Karpas-422 (cell line): Measurements from ENCODE around the gene ARHGEF4. TPM values are rescaled to one million over a fixed set of nuclear protein-coding genes. Genes with fewer than 3 reads are reported as not detected.
"Not testable (repeated sequence)": the region's sequence is repeated elsewhere in the genome, so short reads cannot be mapped to it uniquely, and the experiment has no call there.

Experiments
- DNase-seq: peaks from one replicate; pipeline ENCODE4 v3.0.0-alpha.2; 2015
- H2AFZ ChIP-seq: fragments of 200-600 bp; sonication (generic); 2 replicates; pipeline ENCODE4 v1.6.1; 2014; ENCODE audit warnings: antibody characterized with exemption, low read length, mixed read lengths
- H3K27ac ChIP-seq: fragments of 200-600 bp; sonication (generic); 2 replicates; pipeline ENCODE4 v1.5.1; 2014; ENCODE audit warnings: mild to moderate bottlenecking, low read length, moderate library complexity
- H3K27me3 ChIP-seq: fragments of 200-600 bp; sonication (generic); 2 replicates; pipeline ENCODE4 v1.6.1; 2014; ENCODE audit warnings: low read length, mixed read lengths
- H3K36me3 ChIP-seq: fragments of 200-600 bp; sonication (generic); 2 replicates; pipeline ENCODE4 v1.6.1; 2014; ENCODE audit warnings: low read length, mixed read lengths; ENCODE audit not compliant: insufficient read depth
- H3K4me1 ChIP-seq: fragments of 200-600 bp; sonication (generic); 2 replicates; pipeline ENCODE4 v1.6.1; 2014; ENCODE audit warnings: mild to moderate bottlenecking, low read length, mixed read lengths
- H3K4me2 ChIP-seq: fragments of 200-600 bp; sonication (generic); 2 replicates; pipeline ENCODE4 v1.6.1; 2014; ENCODE audit warnings: low read length, low read depth, mild to moderate bottlenecking; ENCODE audit not compliant: poor library complexity, severe bottlenecking
- H3K4me3 ChIP-seq: fragments of 200-600 bp; sonication (generic); 2 replicates; pipeline ENCODE4 v1.5.1; 2014; ENCODE audit warnings: mild to moderate bottlenecking, antibody characterized with exemption, low read length, mixed read lengths
- H3K79me2 ChIP-seq: fragments of 200-600 bp; sonication (generic); 2 replicates; pipeline ENCODE4 v1.6.1; 2014; ENCODE audit warnings: mild to moderate bottlenecking, low read length, mixed read lengths
- H3K9ac ChIP-seq: fragments of 200-600 bp; sonication (generic); 2 replicates; pipeline ENCODE4 v1.6.0; 2014; ENCODE audit warnings: low read length
- H3K9me2 ChIP-seq: fragments of 200-600 bp; sonication (generic), shearing (Covaris generic); replicated peaks from 2 replicates; pipeline ENCODE4 v1.6.0; 2014; ENCODE audit warnings: mild to moderate bottlenecking, low read length, moderate library complexity; ENCODE audit not compliant: insufficient read depth
- H3K9me3 ChIP-seq: fragments of 300-700, 200-600 bp; sonication (generic); 2 replicates; pipeline ENCODE4 v1.6.1; 2014; ENCODE audit warnings: low read length, mixed read lengths
- H4K20me1 ChIP-seq: fragments of 200-600 bp; sonication (generic); 2 replicates; pipeline ENCODE4 v1.6.1; 2014; ENCODE audit warnings: mild to moderate bottlenecking, antibody characterized with exemption, low read length, low read depth; ENCODE audit not compliant: insufficient read depth
- total RNA-seq: library from RNA; depleted of rRNA; stranded (reverse); fragments of >200 nt; shearing (Covaris generic); gene quantifications from 2 replicates; pipeline ENCODE4 v1.2.3, GENCODE V29; 2014; ENCODE audit warnings: low replicate concordance

The ARHGEF4 gene
- total RNA-seq, 1 experiment from 2014 or later = not detected

DNA sequence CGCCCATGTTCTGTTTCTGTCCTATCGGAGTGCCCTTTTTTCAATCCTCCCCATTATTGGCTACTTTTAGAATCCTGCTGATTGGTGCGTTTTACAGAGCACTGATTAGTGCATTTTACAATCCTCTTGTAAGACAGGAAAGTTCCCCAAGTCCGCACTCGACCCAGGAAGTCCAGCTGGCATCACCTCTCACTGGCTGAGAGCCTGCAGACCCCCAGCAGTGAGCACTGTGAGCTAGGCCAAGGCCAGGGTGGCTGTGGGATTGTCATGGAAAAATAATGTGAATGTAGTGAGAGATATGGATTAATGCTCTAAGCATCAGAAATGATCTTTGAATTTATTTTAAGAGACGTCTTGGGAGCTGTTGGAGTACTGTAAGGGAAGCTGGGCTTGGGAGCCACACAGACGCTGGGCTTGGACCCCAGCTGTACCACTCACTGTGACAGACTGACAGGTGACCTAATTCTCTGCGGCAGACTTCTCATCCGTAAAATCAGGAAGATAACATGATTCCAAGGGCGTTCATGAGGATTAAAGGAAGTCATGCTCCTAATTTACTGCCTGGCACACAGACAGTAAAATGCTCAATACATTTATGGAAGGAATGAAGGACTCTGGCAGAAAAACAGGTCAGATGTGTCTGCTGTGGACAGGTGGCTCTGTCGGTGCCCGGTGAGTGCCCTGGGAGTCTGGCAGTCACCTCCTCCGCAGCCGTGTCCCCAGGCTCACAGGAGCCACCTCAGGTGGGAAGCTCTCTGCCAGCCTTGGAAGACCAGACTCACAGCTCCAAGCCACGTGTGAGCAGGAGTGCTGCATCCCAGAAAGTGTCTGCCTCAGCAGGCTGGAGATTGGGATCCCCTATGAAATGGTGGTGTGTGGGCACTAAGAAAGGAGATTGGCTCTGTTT is 151.1 kb downstream of the ARHGEF4 start:
- Histone ChIP-seq H3K9me3 (peaks cover 5% of the 10 kb centered on the region; the same call in 1 of the 2 replicates), H3K4me2 (no peak overlapping the region), H3K36me3 (no peaks in the 10 kb centered on the region), H3K27ac (no peak overlapping the region), H4K20me1 (no peaks in the 10 kb centered on the region), H3K4me3 (no peak overlapping the region), H2AFZ (no peak overlapping the region), H3K9me2 (no peaks in the 10 kb centered on the region), H3K27me3 (peaks cover 4% of the 10 kb centered on the region; the same call in 1 of the 2 replicates), H3K79me2 (no peaks in the 10 kb centered on the region), H3K4me1 (no peaks in the 10 kb centered on the region), H3K9ac (no peak overlapping the region)
- no peak for DNase-seq

DNA sequence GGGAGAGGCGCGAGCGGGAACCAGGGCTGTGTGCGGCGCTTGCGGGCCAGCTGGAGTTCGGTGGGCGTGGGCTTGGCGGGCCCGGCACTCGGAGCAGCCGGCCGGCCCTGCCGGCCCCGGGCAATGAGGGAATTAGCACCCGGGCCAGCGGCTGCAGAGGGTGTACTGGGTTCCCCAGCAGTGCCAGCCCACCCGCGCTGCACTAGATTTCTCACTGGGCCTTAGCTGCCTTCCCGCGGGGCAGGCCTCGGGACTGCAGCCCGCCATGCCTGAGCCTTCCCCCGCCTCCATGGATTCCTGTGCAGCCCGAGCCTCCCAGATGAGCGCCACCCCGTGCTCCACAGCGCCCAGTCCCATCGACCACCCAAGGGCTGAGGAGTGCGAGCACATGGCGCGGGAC is 154.7 kb downstream of the ARHGEF4 start:
- not testable (repeated sequence) for H3K9me2 ChIP-seq, H3K9me3 ChIP-seq, H3K4me2 ChIP-seq, H4K20me1 ChIP-seq, H3K27ac ChIP-seq, DNase-seq, H3K9ac ChIP-seq, H3K27me3 ChIP-seq, H3K79me2 ChIP-seq, H3K4me3 ChIP-seq, H3K4me1 ChIP-seq, H3K36me3 ChIP-seq, H2AFZ ChIP-seq

GRCh38 chr2:130992003-130992402 is 155.3 kb downstream of the ARHGEF4 start:
- not testable (repeated sequence) for H3K4me3 ChIP-seq, DNase-seq, H3K4me1 ChIP-seq, H4K20me1 ChIP-seq, H3K36me3 ChIP-seq, H3K9me3 ChIP-seq, H3K9ac ChIP-seq, H3K27me3 ChIP-seq, H2AFZ ChIP-seq, H3K79me2 ChIP-seq, H3K27ac ChIP-seq, H3K9me2 ChIP-seq, H3K4me2 ChIP-seq

DNA sequence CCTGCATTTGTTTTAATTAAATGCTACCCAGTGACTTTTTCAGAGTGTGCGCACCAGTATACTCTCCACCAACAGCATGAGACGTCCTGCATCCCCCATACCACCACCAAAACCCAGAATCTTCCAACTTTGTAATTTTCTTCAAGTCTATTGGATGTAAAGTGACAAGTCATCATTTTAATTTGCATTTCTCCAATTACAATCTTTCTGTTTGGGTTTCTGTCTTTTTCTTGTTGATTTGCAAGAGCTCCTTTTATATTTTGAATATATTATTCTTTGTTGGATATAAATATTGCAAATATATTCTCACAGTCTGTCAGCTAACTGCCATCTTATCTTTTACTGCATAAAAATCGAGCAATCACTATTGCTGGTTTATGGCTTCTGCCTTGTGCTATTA is 160.0 kb downstream of the ARHGEF4 start:
- Histone ChIP-seq H4K20me1 (no peaks in the 10 kb centered on the region), H3K9ac (no peak overlapping the region), H3K9me2 (no peaks in the 10 kb centered on the region), H3K4me2 (no peak overlapping the region), H3K27ac (no peak overlapping the region), H3K4me1 (no peaks in the 10 kb centered on the region), H3K36me3 (no peaks in the 10 kb centered on the region), H2AFZ (no peak overlapping the region), H3K9me3 (no peaks in the 10 kb centered on the region), H3K27me3 (no peaks in the 10 kb centered on the region), H3K4me3 (no peak overlapping the region), H3K79me2 (no peaks in the 10 kb centered on the region)
- no peak for DNase-seq

DNA sequence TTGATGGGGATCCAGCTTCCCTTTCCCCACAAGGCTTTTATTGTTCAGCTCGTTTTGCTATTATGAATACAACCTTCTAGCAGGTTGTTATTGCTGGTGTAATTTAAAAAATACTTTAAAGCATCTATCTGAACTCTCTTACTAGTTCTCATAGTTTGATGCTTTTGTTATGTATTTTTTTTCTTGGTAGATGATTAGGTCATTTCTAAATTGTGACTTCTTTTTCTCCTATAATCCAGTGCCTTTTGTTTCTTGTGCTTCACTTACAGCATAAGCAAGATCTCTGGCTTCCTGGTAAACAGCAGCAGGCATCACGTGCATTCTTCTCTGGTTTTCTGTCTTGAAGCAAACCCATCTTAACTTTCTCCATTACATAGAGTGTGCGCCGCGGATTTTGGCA is 160.5 kb downstream of the ARHGEF4 start:
- Histone ChIP-seq H3K27ac (no peak overlapping the region), H3K4me3 (no peak overlapping the region), H4K20me1 (no peaks in the 10 kb centered on the region), H3K27me3 (no peaks in the 10 kb centered on the region), H3K9me2 (no peaks in the 10 kb centered on the region), H3K36me3 (no peaks in the 10 kb centered on the region), H3K4me2 (no peak overlapping the region), H3K79me2 (no peaks in the 10 kb centered on the region), H3K9me3 (no peaks in the 10 kb centered on the region), H2AFZ (no peak overlapping the region), H3K4me1 (no peaks in the 10 kb centered on the region), H3K9ac (no peak overlapping the region)
- no peak for DNase-seq

DNA sequence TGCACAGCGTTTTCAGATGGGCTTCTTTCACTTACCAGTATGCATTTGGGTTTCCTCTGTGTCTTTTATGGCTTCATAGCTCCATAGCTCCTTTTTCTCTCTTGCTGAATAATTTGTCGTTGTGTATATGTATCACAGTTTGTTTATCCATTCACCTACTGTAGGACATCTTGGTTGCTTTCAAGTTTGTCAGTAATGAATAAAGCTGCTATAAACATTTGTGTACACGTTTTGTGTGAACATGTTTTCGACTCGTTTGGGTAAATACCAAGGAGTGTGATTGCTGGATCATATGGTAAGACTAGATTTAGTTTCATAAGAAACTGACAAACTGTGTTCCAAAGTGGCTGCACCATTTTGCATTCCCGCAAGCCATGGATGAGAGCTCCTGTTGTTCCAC is 161.8 kb downstream of the ARHGEF4 start:
- no peak overlapping the region for H2AFZ ChIP-seq
- no peak overlapping the region for H3K4me3 ChIP-seq
- no peaks in the 10 kb centered on the region for H4K20me1 ChIP-seq
- H3K9ac ChIP-seq = no peak overlapping the region
- no peaks in the 10 kb centered on the region for H3K4me1 ChIP-seq
- H3K27ac ChIP-seq = no peak overlapping the region
- H3K4me2 ChIP-seq = no peak overlapping the region
- no peaks in the 10 kb centered on the region for H3K27me3 ChIP-seq
- H3K9me2 ChIP-seq = no peaks in the 10 kb centered on the region
- DNase-seq = no peak
- H3K9me3 ChIP-seq = no peaks in the 10 kb centered on the region
- no peaks in the 10 kb centered on the region for H3K79me2 ChIP-seq
- no peaks in the 10 kb centered on the region for H3K36me3 ChIP-seq

- no peaks in the 10 kb centered on the region for H3K9me2 ChIP-seq
- no peak overlapping the region for H3K9ac ChIP-seq
- no peak overlapping the region for H3K4me3 ChIP-seq
- H4K20me1 ChIP-seq = no peaks in the 10 kb centered on the region
- no peak for DNase-seq
- no peaks in the 10 kb centered on the region for H3K4me1 ChIP-seq
- no peaks in the 10 kb centered on the region for H3K9me3 ChIP-seq
- H3K79me2 ChIP-seq = no peaks in the 10 kb centered on the region
- H3K36me3 ChIP-seq = no peaks in the 10 kb centered on the region
- H3K4me2 ChIP-seq = no peak overlapping the region
- H3K27ac ChIP-seq = no peak overlapping the region
- H3K27me3 ChIP-seq = no peaks in the 10 kb centered on the region
- H2AFZ ChIP-seq = no peak overlapping the region
These were observed 167.9 kb downstream of the ARHGEF4 start for GRCh38 chr2:131004446-131005209.

GRCh38 chr2:131005216-131005935 is 168.7 kb downstream of the ARHGEF4 start:
- Histone ChIP-seq H4K20me1 (no peaks in the 10 kb centered on the region), H3K4me3 (no peak overlapping the region), H3K27ac (no peak overlapping the region), H2AFZ (no peak overlapping the region), H3K27me3 (no peaks in the 10 kb centered on the region), H3K9me2 (no peaks in the 10 kb centered on the region), H3K9me3 (no peaks in the 10 kb centered on the region), H3K36me3 (no peaks in the 10 kb centered on the region), H3K79me2 (no peaks in the 10 kb centered on the region), H3K9ac (no peak overlapping the region), H3K4me2 (no peak overlapping the region), H3K4me1 (no peaks in the 10 kb centered on the region)
- no peak for DNase-seq
